ENCODE measurements around the gene POLG2. TPM values are rescaled to one million over a fixed set of nuclear protein-coding genes. Genes with fewer than 3 reads are reported as not detected.
"Not testable (repeated sequence)": the region's sequence is repeated elsewhere in the genome, so short reads cannot be mapped to it uniquely, and the experiment has no call there.

POLG2 gene
- total RNA-seq, 2 experiments from 2014 or later: 36.4 to 42.9 TPM

- H3K9me3 Mint-ChIP-seq: no peaks in the 10 kb centered on the region
- POLR2A ChIA-PET: interaction anchor here (0.7 kb wide), 1 partner anchor 45 kb away, joined by 4 read pairs; the partner anchor contains the start of genes CEP95 and DDX5
- peaks cover 8% of the 10 kb centered on the region for H3K27me3 Mint-ChIP-seq
- no peak for DNase-seq
- no peak for ATAC-seq (ENCODE audit: low read depth)
- peaks cover 10% of the 10 kb centered on the region for H3K4me1 Mint-ChIP-seq
- H3K4me3 Mint-ChIP-seq: no peak overlapping the region
- peaks cover 2% of the 10 kb centered on the region for H3K36me3 Mint-ChIP-seq
- H3K27ac Mint-ChIP-seq: no peak overlapping the region
Measured at GRCh38 chr17:64461788-64462187, 35.1 kb downstream of the POLG2 start.

GRCh38 chr17:64460955-64461354 lies 35.9 kb downstream of the POLG2 start:
- no peaks in the 10 kb centered on the region for H3K9me3 Mint-ChIP-seq

GRCh38 chr17:64459818-64460217 lies 37.0 kb downstream of the POLG2 start:
- H3K36me3 Mint-ChIP-seq; DNase-seq; H3K9me3 Mint-ChIP-seq; H3K27me3 Mint-ChIP-seq; ATAC-seq (ENCODE audit: low read depth); H3K4me3 Mint-ChIP-seq; H3K27ac Mint-ChIP-seq: not testable (repeated sequence)
- H3K4me1 Mint-ChIP-seq: peaks cover 17% of the 10 kb centered on the region
- POLR2A ChIA-PET: interaction anchor here (0.6 kb wide), 1 partner anchor 22 kb away, joined by 3 read pairs; no protein-coding TSS in a partner anchor

More at GRCh38 chr17:64460955-64461354, 35.9 kb downstream of the POLG2 start:
- ATAC-seq (ENCODE audit: low read depth) (no peak), DNase-seq (no peak)
- Mint-ChIP-seq H3K27me3 (peaks cover 3% of the 10 kb centered on the region), H3K36me3 (peaks cover 2% of the 10 kb centered on the region), H3K27ac (no peak overlapping the region), H3K4me3 (no peak overlapping the region), H3K4me1 (peaks cover 14% of the 10 kb centered on the region)
- POLR2A ChIA-PET: no interaction called here

DNA sequence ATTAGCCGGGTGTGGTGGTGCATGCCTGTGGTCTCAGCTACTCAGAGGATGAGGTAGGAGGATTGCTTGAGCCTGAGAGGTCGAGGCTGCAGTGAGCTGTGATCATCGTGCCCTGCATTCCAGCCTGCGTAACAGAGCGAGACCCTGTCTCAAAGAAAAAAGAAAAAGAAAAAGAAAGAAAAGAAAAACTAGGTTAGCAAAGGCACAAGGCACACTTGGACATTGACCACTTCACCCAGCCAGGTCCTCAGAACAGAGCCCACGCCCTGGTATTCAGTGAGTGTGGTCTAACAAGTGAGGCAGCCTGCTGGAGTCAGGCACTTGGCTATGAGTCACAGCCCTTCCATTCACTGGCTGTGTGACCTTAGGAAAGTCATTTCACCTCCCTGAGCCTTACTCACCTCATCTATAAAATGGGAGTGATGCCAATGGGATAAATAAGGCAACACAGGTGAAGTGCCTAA lies 37.5 kb downstream of the POLG2 start:
- Mint-ChIP-seq H3K4me3 (no peak overlapping the region), H3K27me3 (no peaks in the 10 kb centered on the region), H3K27ac (no peak overlapping the region), H3K4me1 (peaks cover 18% of the 10 kb centered on the region), H3K9me3 (no peaks in the 10 kb centered on the region), H3K36me3 (peaks cover 3% of the 10 kb centered on the region)
- no peak for DNase-seq
- POLR2A ChIA-PET: interaction anchor here (2.0 kb wide), 1 partner anchor 46 kb away, joined by 7 read pairs; no protein-coding TSS in a partner anchor
- no peak for ATAC-seq (ENCODE audit: low read depth)

GRCh38 chr17:64458756-64459155 lies 38.1 kb downstream of the POLG2 start:
- no peaks in the 10 kb centered on the region for H3K27me3 Mint-ChIP-seq
- no peak for ATAC-seq (ENCODE audit: low read depth)
- peaks cover 3% of the 10 kb centered on the region for H3K36me3 Mint-ChIP-seq
- no peak for DNase-seq
- H3K9me3 Mint-ChIP-seq: no peaks in the 10 kb centered on the region
- H3K4me3 Mint-ChIP-seq: no peak overlapping the region
- POLR2A ChIA-PET: interaction anchor here (2.0 kb wide), 1 partner anchor 47 kb away, joined by 7 read pairs; no protein-coding TSS in a partner anchor
- H3K4me1 Mint-ChIP-seq: peaks cover 18% of the 10 kb centered on the region
- H3K27ac Mint-ChIP-seq: no peak overlapping the region

DNA sequence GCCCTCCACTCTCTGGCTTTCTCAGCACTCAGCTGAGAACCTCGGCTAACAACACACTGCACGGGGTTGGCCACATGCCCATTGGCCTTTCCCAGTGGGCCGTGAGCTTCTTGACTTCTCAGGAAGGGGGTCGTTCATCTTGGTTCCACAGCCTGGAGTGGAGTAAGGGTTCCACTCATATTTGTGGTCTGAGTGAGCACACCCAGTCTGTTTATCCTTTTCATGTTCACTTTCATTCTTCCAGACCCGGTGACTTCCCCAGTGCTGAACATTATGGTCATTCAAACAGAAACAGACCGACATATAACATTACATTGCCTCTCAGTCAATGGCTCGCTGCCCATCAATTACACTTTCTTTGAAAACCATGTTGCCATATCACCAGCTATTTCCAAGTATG lies 39.7 kb downstream of the POLG2 start:
- H3K27ac Mint-ChIP-seq: peak overlapping the region; percentile 0
- POLR2A ChIA-PET: interaction anchor here (1.6 to 2.0 kb wide), 2 partner anchors 48 to 49 kb away, joined by 7 to 12 read pairs; partner anchors contain the start of genes CEP95 and DDX5

DNA sequence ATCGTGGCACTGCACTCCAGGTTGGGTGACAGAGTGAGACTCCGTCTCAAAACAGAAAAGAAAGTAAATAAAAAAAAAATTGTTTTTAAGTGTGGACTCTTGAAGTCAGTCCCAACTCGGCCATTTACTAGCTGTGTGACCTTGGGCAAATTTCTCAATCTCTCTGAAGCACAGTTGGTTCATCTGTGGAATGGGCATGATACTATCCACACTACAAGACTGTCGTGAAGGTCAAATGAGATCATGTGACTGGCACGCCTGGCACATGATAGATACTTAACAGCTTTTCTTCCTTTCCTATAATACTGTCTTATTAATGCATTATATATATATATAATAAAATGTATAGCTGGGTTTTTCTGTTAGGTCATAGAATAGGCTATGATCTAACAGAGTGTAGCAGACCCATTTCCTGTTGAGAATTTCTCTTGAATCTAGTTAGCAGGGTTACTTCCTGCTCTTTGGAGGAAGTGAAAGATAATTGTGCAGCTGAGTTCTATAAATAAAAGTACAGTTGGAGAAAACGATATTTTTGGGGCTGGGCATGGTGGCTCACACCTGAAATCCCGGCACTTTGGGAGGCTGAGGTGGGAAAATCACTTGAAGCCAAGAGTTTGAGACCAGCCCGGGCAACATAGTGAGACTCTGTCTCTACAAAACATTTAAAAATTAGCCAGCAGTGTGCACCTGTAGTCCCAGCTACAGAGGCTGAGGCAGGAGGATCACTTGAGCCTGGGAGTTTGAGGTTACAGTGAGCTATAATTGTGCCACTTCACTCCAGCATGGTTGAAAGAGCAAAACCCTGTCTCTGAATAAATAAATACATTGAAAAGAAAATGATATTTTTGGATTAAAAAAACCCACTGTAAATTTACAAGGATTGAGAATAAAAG lies 40.6 kb downstream of the POLG2 start:
- DNase-seq (no peak), ATAC-seq (ENCODE audit: low read depth) (peak; percentile 84)
- Mint-ChIP-seq H3K27ac (peak overlapping the region; percentile 93), H3K9me3 (no peaks in the 10 kb centered on the region), H3K4me1 (peaks cover 18% of the 10 kb centered on the region), H3K27me3 (no peaks in the 10 kb centered on the region), H3K36me3 (peaks cover 3% of the 10 kb centered on the region), H3K4me3 (peak overlapping the region; percentile 37)
- POLR2A ChIA-PET: interaction anchor here (0.9 to 1.6 kb wide), 6 partner anchors 8 to 50 kb away, joined by 3 to 12 read pairs (median 4); partner anchors contain the start of genes CEP95 and DDX5

More for the DNA sequence above, 39.7 kb downstream of the POLG2 start:
- DNase-seq (no peak), ATAC-seq (ENCODE audit: low read depth) (no peak)
- Mint-ChIP-seq H3K4me3 (no peak overlapping the region), H3K36me3 (peaks cover 3% of the 10 kb centered on the region), H3K27me3 (no peaks in the 10 kb centered on the region), H3K4me1 (peaks cover 18% of the 10 kb centered on the region), H3K9me3 (no peaks in the 10 kb centered on the region)

DNA sequence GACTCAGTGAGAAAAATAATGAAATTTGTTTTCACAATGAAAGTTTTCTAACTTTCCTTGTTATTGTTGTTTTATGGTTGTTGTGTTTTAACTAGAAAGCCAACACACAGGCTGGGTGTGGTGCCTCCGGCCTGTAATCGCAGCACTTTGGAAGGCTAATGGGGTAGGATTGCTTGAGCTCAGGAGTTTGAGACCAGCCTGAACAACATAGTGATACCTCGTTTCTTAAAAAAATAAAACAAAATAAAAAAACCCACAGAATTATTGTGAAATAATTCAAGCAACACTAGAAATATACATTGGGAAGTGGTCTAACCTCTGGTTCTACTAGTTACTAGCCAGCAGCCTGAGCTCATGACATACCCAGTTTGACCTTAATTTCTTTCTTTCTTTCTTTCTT lies 47.3 kb downstream of the POLG2 start:
- H3K4me3 Mint-ChIP-seq: no peak overlapping the region
- ATAC-seq (ENCODE audit: low read depth): no peak
- DNase-seq: no peak
- no peaks in the 10 kb centered on the region for H3K27me3 Mint-ChIP-seq
- H3K4me1 Mint-ChIP-seq: peaks cover 12% of the 10 kb centered on the region
- no peaks in the 10 kb centered on the region for H3K9me3 Mint-ChIP-seq
- POLR2A ChIA-PET: no interaction called here
- no peaks in the 10 kb centered on the region for H3K36me3 Mint-ChIP-seq
- no peak overlapping the region for H3K27ac Mint-ChIP-seq

GRCh38 chr17:64448665-64449512 lies 48.0 kb downstream of the POLG2 start, which contains the start of gene MILR1:
Gene MILR1, plus strand, starts transcription at chr17:64449115. Its CDS starts 54 bp downstream, at chr17:64449169.
- Mint-ChIP-seq H3K27me3 (no peaks in the 10 kb centered on the region), H3K4me1 (peaks cover 12% of the 10 kb centered on the region), H3K9me3 (no peaks in the 10 kb centered on the region), H3K36me3 (no peaks in the 10 kb centered on the region), H3K27ac (peak within 1 kb of the TSS; percentile 64), H3K4me3 (peak within 1 kb of the TSS; percentile 9)
- DNase-seq: no peak
- POLR2A ChIA-PET: no interaction called here
- no peak for ATAC-seq (ENCODE audit: low read depth)

- Mint-ChIP-seq H3K9me3 (no peaks in the 10 kb centered on the region), H3K4me3 (no peak overlapping the region), H3K27ac (no peak overlapping the region), H3K27me3 (no peaks in the 10 kb centered on the region), H3K4me1 (peaks cover 21% of the 10 kb centered on the region), H3K36me3 (no peaks in the 10 kb centered on the region)
- POLR2A ChIA-PET: interaction anchor here (0.5 to 1.0 kb wide), 4 partner anchors 9 to 273 kb away, joined by 3 to 5 read pairs (median 4); no protein-coding TSS in a partner anchor
- DNase-seq: no peak
- ATAC-seq (ENCODE audit: low read depth): no peak
Measured at GRCh38 chr17:64447526-64447925, 49.3 kb downstream of the POLG2 start.

DNA sequence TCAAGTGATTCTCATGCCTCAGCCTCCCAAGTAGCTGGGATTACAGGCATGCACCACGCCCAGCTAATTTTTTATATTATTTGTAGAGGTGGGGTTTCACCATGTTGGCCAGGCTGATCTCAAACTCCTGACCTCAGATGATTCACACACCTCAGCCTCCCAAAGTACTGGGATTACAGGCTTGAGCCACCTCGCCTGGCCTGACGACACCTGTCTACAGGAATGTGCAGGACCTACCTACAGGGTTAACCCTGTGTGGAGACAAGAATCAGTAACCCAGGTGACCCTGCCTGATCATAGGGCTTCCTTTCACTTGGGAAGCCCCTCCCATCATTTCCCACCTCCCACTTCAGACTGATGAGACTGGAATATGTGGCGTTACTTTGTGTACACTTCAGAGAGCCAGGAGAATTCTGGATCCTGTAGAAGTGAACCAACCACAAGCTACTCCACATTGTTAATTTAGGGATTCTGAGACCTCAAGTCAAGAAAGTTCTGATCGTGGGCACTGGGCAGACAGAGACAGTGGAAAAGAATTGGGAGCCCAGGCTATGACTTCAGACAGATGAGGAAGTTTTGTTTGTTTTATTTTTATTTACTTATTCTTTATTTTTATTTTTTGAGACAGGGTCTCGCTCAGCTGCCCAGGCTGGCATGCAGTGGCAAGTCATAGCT lies 53.6 kb downstream of the POLG2 start:
- peaks cover 20% of the 10 kb centered on the region for H3K4me1 Mint-ChIP-seq
- POLR2A ChIA-PET: interaction anchor here (0.9 kb wide), 1 partner anchor 13 kb away, joined by 4 read pairs; no protein-coding TSS in a partner anchor
- H3K4me3 Mint-ChIP-seq: no peak overlapping the region
- peaks cover 9% of the 10 kb centered on the region for H3K36me3 Mint-ChIP-seq
- H3K27ac Mint-ChIP-seq: no peak overlapping the region
- peaks cover 12% of the 10 kb centered on the region for H3K9me3 Mint-ChIP-seq
- H3K27me3 Mint-ChIP-seq: no peaks in the 10 kb centered on the region
- DNase-seq: no peak
- ATAC-seq (ENCODE audit: low read depth): no peak

DNA sequence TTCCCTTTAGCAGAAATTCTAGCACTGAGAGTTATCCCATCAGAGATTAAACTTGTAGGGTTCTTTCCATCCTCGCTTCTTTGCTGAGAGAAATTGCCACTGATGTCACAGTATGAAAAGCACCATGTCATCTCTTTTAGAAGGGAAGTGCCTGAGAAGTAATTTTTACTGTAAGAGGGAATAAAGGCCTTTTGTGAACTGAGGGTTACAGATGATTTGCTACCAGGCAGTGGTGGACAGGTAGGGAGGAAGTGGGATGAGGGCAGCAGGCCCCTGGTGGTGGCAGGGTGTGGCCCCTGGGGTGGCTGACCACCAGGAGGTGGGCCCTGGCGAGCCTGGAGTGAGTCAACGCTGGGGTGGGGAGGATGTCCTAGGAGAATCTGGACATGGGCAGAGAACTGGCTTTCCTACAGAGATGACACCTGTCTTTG lies 54.3 kb downstream of the POLG2 start:
- DNase-seq (no peak), ATAC-seq (ENCODE audit: low read depth) (peak; percentile 67)
- Mint-ChIP-seq H3K4me3 (peak overlapping the region; percentile 77), H3K27me3 (no peaks in the 10 kb centered on the region), H3K9me3 (peaks cover 18% of the 10 kb centered on the region), H3K27ac (peak overlapping the region; percentile 74), H3K36me3 (peaks cover 11% of the 10 kb centered on the region), H3K4me1 (peaks cover 20% of the 10 kb centered on the region)
- POLR2A ChIA-PET: no interaction called here

All from activated naive CD8-positive, alpha-beta T cell treated with anti-CD3 and anti-CD28 coated beads, Interleukin-2, amount 10 ng/mL, durations not matched to agents 7 days and 5 days (primary cell).